KOPT-K1 (cell line): Measurements from ENCODE around the gene IL6R.

Source experiments
- H3K27ac ChIP-seq: fragments of 200-600 bp; sonication (generic); 2 replicates; pipeline ENCODE4 v1.5.1; 2016; ENCODE audit warnings: antibody characterized with exemption, mild to moderate bottlenecking, low read depth, low read length; ENCODE audit not compliant: poor library complexity, severe bottlenecking
- H3K36me3 ChIP-seq: fragments of 200-600 bp; sonication (generic); 2 replicates; pipeline ENCODE4 v1.5.1; 2017; ENCODE audit warnings: antibody characterized with exemption, mild to moderate bottlenecking, low read length, moderate library complexity; ENCODE audit not compliant: insufficient read depth
- H3K9me3 ChIP-seq: fragments of 200-600 bp; sonication (generic); 2 replicates; pipeline ENCODE4 v1.5.1; 2017; ENCODE audit warnings: antibody characterized with exemption, low read length, mild to moderate bottlenecking; ENCODE audit not compliant: insufficient read depth, poor library complexity, severe bottlenecking

Gene IL6R

GRCh38 chr1:154429118-154429517, 24.0 kb downstream of the IL6R start:
- Histone ChIP-seq H3K27ac (no peak overlapping the region), H3K9me3 (no peaks in the 10 kb centered on the region)

GRCh38 chr1:154429841-154430611, 24.9 kb downstream of the IL6R start:
- H3K9me3 ChIP-seq: no peaks in the 10 kb centered on the region
- no peaks in the 10 kb centered on the region for H3K36me3 ChIP-seq
- H3K27ac ChIP-seq: no peak overlapping the region

More at GRCh38 chr1:154429118-154429517, 24.0 kb downstream of the IL6R start:
- H3K36me3 ChIP-seq: no peaks in the 10 kb centered on the region

GRCh38 chr1:154430903-154431302, 25.8 kb downstream of the IL6R start:
- Histone ChIP-seq H3K27ac (no peak overlapping the region), H3K36me3 (no peaks in the 10 kb centered on the region), H3K9me3 (no peaks in the 10 kb centered on the region)

GRCh38 chr1:154431586-154432373, 26.6 kb downstream of the IL6R start:
- Histone ChIP-seq H3K36me3 (no peaks in the 10 kb centered on the region), H3K9me3 (no peaks in the 10 kb centered on the region), H3K27ac (no peak overlapping the region)

GRCh38 chr1:154433161-154433764, 28.1 kb downstream of the IL6R start:
- no peak overlapping the region for H3K27ac ChIP-seq
- H3K36me3 ChIP-seq: no peaks in the 10 kb centered on the region
- no peaks in the 10 kb centered on the region for H3K9me3 ChIP-seq

GRCh38 chr1:154434346-154435085, 29.4 kb downstream of the IL6R start:
- no peaks in the 10 kb centered on the region for H3K9me3 ChIP-seq
- no peak overlapping the region for H3K27ac ChIP-seq
- no peaks in the 10 kb centered on the region for H3K36me3 ChIP-seq

GRCh38 chr1:154435599-154436200, 30.6 kb downstream of the IL6R start:
- Histone ChIP-seq H3K36me3 (no peaks in the 10 kb centered on the region), H3K9me3 (no peaks in the 10 kb centered on the region), H3K27ac (no peak overlapping the region)

- H3K36me3 ChIP-seq: no peaks in the 10 kb centered on the region
- H3K9me3 ChIP-seq: no peaks in the 10 kb centered on the region
- H3K27ac ChIP-seq: no peak overlapping the region
Measured at GRCh38 chr1:154436433-154436832, 31.3 kb downstream of the IL6R start.

- H3K27ac ChIP-seq: no peak overlapping the region
- no peaks in the 10 kb centered on the region for H3K9me3 ChIP-seq
- no peaks in the 10 kb centered on the region for H3K36me3 ChIP-seq
Measured at GRCh38 chr1:154440036-154440804, 35.1 kb downstream of the IL6R start.

GRCh38 chr1:154441241-154441888, 36.2 kb downstream of the IL6R start:
- no peaks in the 10 kb centered on the region for H3K36me3 ChIP-seq
- no peaks in the 10 kb centered on the region for H3K9me3 ChIP-seq
- no peak overlapping the region for H3K27ac ChIP-seq

- Histone ChIP-seq H3K9me3 (no peaks in the 10 kb centered on the region), H3K27ac (no peak overlapping the region), H3K36me3 (no peaks in the 10 kb centered on the region)
Measured at GRCh38 chr1:154442006-154442740, 37.0 kb downstream of the IL6R start.

- no peak overlapping the region for H3K27ac ChIP-seq
- H3K36me3 ChIP-seq: no peaks in the 10 kb centered on the region
Measured at GRCh38 chr1:154443274-154444013, 38.3 kb downstream of the IL6R start.

More at GRCh38 chr1:154443274-154444013, 38.3 kb downstream of the IL6R start:
- H3K9me3 ChIP-seq: no peaks in the 10 kb centered on the region
